Measurements from ENCODE around the gene E2F4.
A peak's percentile ranks its signal among the peaks of the same experiment; 100 is the strongest.

E2F4 gene

GRCh38 chr16:67237396-67238277, 45.7 kb downstream of the E2F4 start:
- TF ChIP-seq CEBPB (IDR thresholded peaks at IDR 0.05) = no peak
- TF ChIP-seq USF1 (IDR thresholded peaks at IDR 0.05) = no peak
- no peak for TF ChIP-seq TEAD4 (IDR thresholded peaks at IDR 0.05)
- TF ChIP-seq ZBTB7A (IDR thresholded peaks at IDR 0.05; ENCODE audit: low read depth) = no peak
- TF ChIP-seq YY1 (IDR thresholded peaks at IDR 0.05; ENCODE audit: low read depth) = no peak
- no peak for TF ChIP-seq NFIC (IDR thresholded peaks at IDR 0.05)
- no peak for TF ChIP-seq MAX (IDR thresholded peaks at IDR 0.05)

GRCh38 chr16:67238278-67238575, 46.3 kb downstream of the E2F4 start:
- TF ChIP-seq EP300 (IDR thresholded peaks at IDR 0.05; ENCODE audit: borderline replicate concordance) = no peak
- no peak for TF ChIP-seq EGR1 (IDR thresholded peaks at IDR 0.05)
- TF ChIP-seq CREB1 (IDR thresholded peaks at IDR 0.05; ENCODE audit: low read depth) = no peak
- no peak for TF ChIP-seq YY1 (IDR thresholded peaks at IDR 0.05; ENCODE audit: low read depth)
- no peak for TF ChIP-seq NFIC (IDR thresholded peaks at IDR 0.05)
- TF ChIP-seq TCF12 (IDR thresholded peaks at IDR 0.05; ENCODE audit: low read depth) = no peak
- no peak for TF ChIP-seq TEAD4 (IDR thresholded peaks at IDR 0.05)

- TF ChIP-seq YY1 (IDR thresholded peaks at IDR 0.05; ENCODE audit: low read depth) (no peak), TCF12 (IDR thresholded peaks at IDR 0.05; ENCODE audit: low read depth) (no peak), REST (IDR thresholded peaks at IDR 0.05; ENCODE audit: low read depth) (no peak), CEBPB (IDR thresholded peaks at IDR 0.05) (no peak), EP300 (IDR thresholded peaks at IDR 0.05; ENCODE audit: borderline replicate concordance) (no peak), NFIC (IDR thresholded peaks at IDR 0.05) (no peak), RAD21 (IDR thresholded peaks at IDR 0.05; ENCODE audit: low read depth) (no peak), MAX (IDR thresholded peaks at IDR 0.05) (no peak), ZBTB7A (IDR thresholded peaks at IDR 0.05; ENCODE audit: low read depth) (no peak), CREB1 (IDR thresholded peaks at IDR 0.05; ENCODE audit: low read depth) (no peak), TAF1 (IDR thresholded peaks at IDR 0.05; ENCODE audit: low read depth) (no peak), USF1 (IDR thresholded peaks at IDR 0.05) (no peak)
These were observed 47.0 kb downstream of the E2F4 start for GRCh38 chr16:67238806-67239470.

- TF ChIP-seq USF1 (IDR thresholded peaks at IDR 0.05) (no peak), TCF12 (IDR thresholded peaks at IDR 0.05; ENCODE audit: low read depth) (no peak), TAF1 (IDR thresholded peaks at IDR 0.05; ENCODE audit: low read depth) (no peak), RAD21 (IDR thresholded peaks at IDR 0.05; ENCODE audit: low read depth) (no peak), YY1 (IDR thresholded peaks at IDR 0.05; ENCODE audit: low read depth) (no peak), FOXM1 (IDR thresholded peaks at IDR 0.05; ENCODE audit: borderline replicate concordance, low read depth) (no peak)
These were observed 48.6 kb downstream of the E2F4 start for GRCh38 chr16:67240506-67240905.

GRCh38 chr16:67241008-67241900, 49.3 kb downstream of the E2F4 start:
- TF ChIP-seq FOXM1 (IDR thresholded peaks at IDR 0.05; ENCODE audit: borderline replicate concordance, low read depth) (no peak), EP300 (IDR thresholded peaks at IDR 0.05; ENCODE audit: borderline replicate concordance) (no peak), REST (IDR thresholded peaks at IDR 0.05; ENCODE audit: low read depth) (no peak), EGR1 (IDR thresholded peaks at IDR 0.05) (no peak), CREB1 (IDR thresholded peaks at IDR 0.05; ENCODE audit: low read depth) (no peak), ZBTB7A (IDR thresholded peaks at IDR 0.05; ENCODE audit: low read depth) (no peak), NFIC (IDR thresholded peaks at IDR 0.05) (peak; percentile 20; the same call in 1 of the 2 replicates), TCF12 (IDR thresholded peaks at IDR 0.05; ENCODE audit: low read depth) (no peak), TEAD4 (IDR thresholded peaks at IDR 0.05) (0 out of 2 replicates have a peak, but pooled peaks have one; percentile 12), CEBPB (IDR thresholded peaks at IDR 0.05) (no peak)

Measured in Ishikawa (cell line).